Upper lobe of right lung (tissue), 1 donor: ENCODE results near the gene PRSS22. TPM values are rescaled to one million over a fixed set of nuclear protein-coding genes. Genes with fewer than 3 reads are reported as not detected.
A peak's percentile ranks its signal among the peaks of the same experiment; 100 is the strongest.

Experiments
- ATAC-seq: fragments of 200-7000 bp; cut with Tn5 transposase; one replicate; pipeline ENCODE4 v1.9.1; 2020; ENCODE audit warnings: mild to moderate bottlenecking, moderate library complexity
- DNase-seq: peaks from one replicate; pipeline ENCODE4 v3.0.0-alpha.2; 2020
- H3K27ac ChIP-seq: fragments of 200-600 bp; one replicate; pipeline ENCODE4 v1.8.0; 2022
- H3K27me3 ChIP-seq: fragments of 200-600 bp; one replicate; pipeline ENCODE4 v1.8.0; 2022; ENCODE audit warnings: mild to moderate bottlenecking
- H3K36me3 ChIP-seq: fragments of 200-600 bp; one replicate; pipeline ENCODE4 v1.8.0; 2022
- H3K4me1 ChIP-seq: fragments of 200-600 bp; one replicate; pipeline ENCODE4 v1.8.0; 2022
- H3K4me3 ChIP-seq: fragments of 200-600 bp; one replicate; pipeline ENCODE4 v1.8.0; 2022; ENCODE audit warnings: mild to moderate bottlenecking
- H3K9me3 ChIP-seq: fragments of 200-600 bp; one replicate; pipeline ENCODE4 v1.8.0; 2022
- intact Hi-C: fragments of 100-400 bp; cut with DNase I; formaldehyde crosslinking; loops from one replicate; pipeline ENCODE4 v1.11.0; 2022
- total RNA-seq: library from RNA; stranded (reverse); fragmentation: NEBNext Ultra II Directional; extraction: Animal tissue kit (Norgen Biotek cat#: 25700); gene quantifications from one replicate; pipeline ENCODE4 v1.2.1, GENCODE V29; 2021
- TF ChIP-seq, protein P1 (sequence below): fragments of 200-600 bp; IDR thresholded peaks from one replicate; pipeline ENCODE4 v1.8.0; 2022; ENCODE audit warnings: antibody characterized with exemption
- donor health status: DM: no; HTN: yes; CAD: no; lungs with severe emphysema.

PRSS22 gene
- total RNA-seq, 1 donor from 2014 or later = 15.2 TPM

DNA sequence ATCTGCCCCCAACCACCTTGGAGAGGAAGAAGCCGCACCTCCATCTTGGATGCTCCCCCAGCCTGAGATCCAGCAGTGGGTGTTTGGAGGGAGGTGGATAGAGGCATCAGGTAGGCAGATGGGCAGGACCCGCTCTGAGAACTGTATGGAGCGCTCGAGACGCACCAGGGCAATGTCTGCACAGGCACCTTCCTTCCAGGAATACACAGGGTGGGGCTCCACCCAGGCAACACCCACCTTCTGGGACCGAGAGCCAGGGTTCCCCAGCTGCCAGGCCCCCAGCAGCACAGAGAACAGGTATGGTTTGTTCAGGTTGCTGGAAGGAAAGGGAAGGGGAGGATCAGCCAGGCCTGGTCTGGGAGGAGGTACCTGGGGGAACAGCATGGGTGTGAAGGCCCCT is 2.4 kb downstream of the PRSS22 start:
- DNase-seq (no peak), ATAC-seq (no peak)
- intact Hi-C loops = no loop called here
- Histone ChIP-seq H3K4me1 (no peaks in the 10 kb centered on the region), H3K27me3 (peaks cover 34% of the 10 kb centered on the region), H3K36me3 (no peaks in the 10 kb centered on the region), H3K9me3 (no peaks in the 10 kb centered on the region), H3K4me3 (no peak overlapping the region), H3K27ac (no peak overlapping the region)
- TF ChIP-seq, protein P1, sequence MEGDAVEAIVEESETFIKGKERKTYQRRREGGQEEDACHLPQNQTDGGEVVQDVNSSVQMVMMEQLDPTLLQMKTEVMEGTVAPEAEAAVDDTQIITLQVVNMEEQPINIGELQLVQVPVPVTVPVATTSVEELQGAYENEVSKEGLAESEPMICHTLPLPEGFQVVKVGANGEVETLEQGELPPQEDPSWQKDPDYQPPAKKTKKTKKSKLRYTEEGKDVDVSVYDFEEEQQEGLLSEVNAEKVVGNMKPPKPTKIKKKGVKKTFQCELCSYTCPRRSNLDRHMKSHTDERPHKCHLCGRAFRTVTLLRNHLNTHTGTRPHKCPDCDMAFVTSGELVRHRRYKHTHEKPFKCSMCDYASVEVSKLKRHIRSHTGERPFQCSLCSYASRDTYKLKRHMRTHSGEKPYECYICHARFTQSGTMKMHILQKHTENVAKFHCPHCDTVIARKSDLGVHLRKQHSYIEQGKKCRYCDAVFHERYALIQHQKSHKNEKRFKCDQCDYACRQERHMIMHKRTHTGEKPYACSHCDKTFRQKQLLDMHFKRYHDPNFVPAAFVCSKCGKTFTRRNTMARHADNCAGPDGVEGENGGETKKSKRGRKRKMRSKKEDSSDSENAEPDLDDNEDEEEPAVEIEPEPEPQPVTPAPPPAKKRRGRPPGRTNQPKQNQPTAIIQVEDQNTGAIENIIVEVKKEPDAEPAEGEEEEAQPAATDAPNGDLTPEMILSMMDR = no peak

GRCh38 chr16:2854700-2855309 is 3.2 kb downstream of the PRSS22 start:
- TF ChIP-seq, protein P1 = peak; percentile 43
- peaks cover 26% of the 10 kb centered on the region for H3K27me3 ChIP-seq
- intact Hi-C loops = no loop called here

DNA sequence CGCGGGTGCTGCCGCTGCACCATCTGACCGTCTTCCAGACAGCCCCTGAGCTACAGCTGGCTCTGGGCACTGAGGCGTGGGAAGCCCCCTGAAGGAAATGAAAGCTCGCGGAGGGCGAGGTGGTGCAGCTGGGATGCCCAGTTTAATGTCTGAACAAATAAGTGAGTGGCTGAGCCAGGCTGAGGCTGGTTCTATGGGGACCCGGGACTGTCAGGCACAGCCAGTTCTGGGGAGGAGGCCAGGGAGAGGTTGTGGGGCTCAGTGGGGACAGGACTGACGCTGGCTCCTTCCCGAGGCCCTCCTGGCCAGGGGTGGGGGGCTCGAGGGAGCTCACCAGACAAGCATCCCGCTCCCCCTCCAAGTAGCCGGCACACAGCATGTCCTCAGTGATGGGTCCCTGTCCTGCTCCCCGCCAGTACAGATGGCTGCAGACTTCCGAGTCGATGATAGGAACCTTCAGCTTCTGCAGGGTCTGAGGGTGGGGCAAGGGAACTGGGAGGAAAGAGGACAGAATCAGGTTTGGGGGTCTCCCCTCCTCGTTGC is 4.4 kb downstream of the PRSS22 start:
- no peaks in the 10 kb centered on the region for H3K4me1 ChIP-seq
- no peaks in the 10 kb centered on the region for H3K9me3 ChIP-seq
- peaks cover 20% of the 10 kb centered on the region for H3K27me3 ChIP-seq
- H3K4me3 ChIP-seq = no peak overlapping the region
- H3K36me3 ChIP-seq = no peaks in the 10 kb centered on the region
- no peak overlapping the region for H3K27ac ChIP-seq
- ATAC-seq (no peak), DNase-seq (no peak)
- TF ChIP-seq, protein P1 = no peak
- intact Hi-C loops = no loop called here

More at GRCh38 chr16:2854700-2855309, 3.2 kb downstream of the PRSS22 start:
- Histone ChIP-seq H3K4me1 (no peaks in the 10 kb centered on the region), H3K4me3 (no peak overlapping the region), H3K9me3 (no peaks in the 10 kb centered on the region), H3K36me3 (no peaks in the 10 kb centered on the region), H3K27ac (no peak overlapping the region)
- DNase-seq (no peak), ATAC-seq (no peak)

- ATAC-seq = no peak
- H3K4me3 ChIP-seq = no peak overlapping the region
- no peaks in the 10 kb centered on the region for H3K9me3 ChIP-seq
- H3K27me3 ChIP-seq = peaks cover 14% of the 10 kb centered on the region
- no peaks in the 10 kb centered on the region for H3K4me1 ChIP-seq
- intact Hi-C loops = no loop called here
- no peak overlapping the region for H3K27ac ChIP-seq
- DNase-seq = no peak
- H3K36me3 ChIP-seq = no peaks in the 10 kb centered on the region
- TF ChIP-seq, protein P1 = no peak
These were observed 5.1 kb downstream of the PRSS22 start for GRCh38 chr16:2852731-2853507.

- intact Hi-C loops = no loop called here
- H3K36me3 ChIP-seq = no peaks in the 10 kb centered on the region
- ATAC-seq (no peak), DNase-seq (no peak)
- no peak overlapping the region for H3K27ac ChIP-seq
- no peaks in the 10 kb centered on the region for H3K4me1 ChIP-seq
- no peak overlapping the region for H3K4me3 ChIP-seq
- TF ChIP-seq, protein P1 = no peak
- H3K9me3 ChIP-seq = no peaks in the 10 kb centered on the region
- H3K27me3 ChIP-seq = peaks cover 9% of the 10 kb centered on the region
These were observed 5.8 kb downstream of the PRSS22 start for GRCh38 chr16:2852003-2852730.
